ENCODE measurements around the gene SYNGR1.
"Not testable (repeated sequence)": the region's sequence is repeated elsewhere in the genome, so short reads cannot be mapped to it uniquely, and the experiment has no call there.

The SYNGR1 gene

DNA sequence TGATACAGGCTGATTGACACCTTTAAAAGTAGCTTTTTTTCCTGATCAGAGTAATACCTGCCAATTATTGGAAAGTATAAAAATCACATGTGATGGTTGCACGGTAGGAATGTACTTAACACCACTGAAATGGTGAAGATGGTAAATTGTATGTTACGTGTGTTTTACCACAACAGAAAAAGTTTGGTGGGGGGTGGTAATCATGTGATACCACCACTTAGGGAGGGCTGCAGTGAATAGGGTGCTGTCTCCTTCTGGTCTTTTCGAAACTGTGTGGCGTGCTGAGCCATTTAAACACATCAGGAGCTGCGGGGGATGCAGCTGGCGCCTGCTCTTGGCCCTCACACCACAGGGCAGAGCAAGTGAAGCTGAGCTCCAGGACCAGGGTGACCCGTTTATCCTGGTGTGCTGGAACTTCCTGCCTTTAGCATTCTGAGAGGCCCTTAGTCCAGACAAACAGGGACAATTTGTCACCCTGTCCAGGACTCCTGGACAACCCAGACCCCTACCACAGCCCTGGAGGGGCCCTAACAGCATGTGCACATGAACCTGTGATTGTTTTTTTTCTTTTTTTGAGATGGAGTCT lies 2.6 kb downstream of the SYNGR1 start:
- H3K9me3 ChIP-seq (ENCODE audit: severe bottlenecking): no peaks in the 10 kb centered on the region
- H3K27me3 ChIP-seq (ENCODE audit: insufficient read depth, low read depth, severe bottlenecking): no peaks in the 10 kb centered on the region
- H3K4me3 ChIP-seq (ENCODE audit: low read depth, low read length): no peak overlapping the region
- TF ChIP-seq, protein P1, sequence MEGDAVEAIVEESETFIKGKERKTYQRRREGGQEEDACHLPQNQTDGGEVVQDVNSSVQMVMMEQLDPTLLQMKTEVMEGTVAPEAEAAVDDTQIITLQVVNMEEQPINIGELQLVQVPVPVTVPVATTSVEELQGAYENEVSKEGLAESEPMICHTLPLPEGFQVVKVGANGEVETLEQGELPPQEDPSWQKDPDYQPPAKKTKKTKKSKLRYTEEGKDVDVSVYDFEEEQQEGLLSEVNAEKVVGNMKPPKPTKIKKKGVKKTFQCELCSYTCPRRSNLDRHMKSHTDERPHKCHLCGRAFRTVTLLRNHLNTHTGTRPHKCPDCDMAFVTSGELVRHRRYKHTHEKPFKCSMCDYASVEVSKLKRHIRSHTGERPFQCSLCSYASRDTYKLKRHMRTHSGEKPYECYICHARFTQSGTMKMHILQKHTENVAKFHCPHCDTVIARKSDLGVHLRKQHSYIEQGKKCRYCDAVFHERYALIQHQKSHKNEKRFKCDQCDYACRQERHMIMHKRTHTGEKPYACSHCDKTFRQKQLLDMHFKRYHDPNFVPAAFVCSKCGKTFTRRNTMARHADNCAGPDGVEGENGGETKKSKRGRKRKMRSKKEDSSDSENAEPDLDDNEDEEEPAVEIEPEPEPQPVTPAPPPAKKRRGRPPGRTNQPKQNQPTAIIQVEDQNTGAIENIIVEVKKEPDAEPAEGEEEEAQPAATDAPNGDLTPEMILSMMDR (IDR thresholded peaks at IDR 0.05; ENCODE audit: low read depth, low read length): no peak
- H3K27ac ChIP-seq: no peak overlapping the region
- no peak for DNase-seq
- H3K36me3 ChIP-seq: peaks cover 6% of the 10 kb centered on the region

DNA sequence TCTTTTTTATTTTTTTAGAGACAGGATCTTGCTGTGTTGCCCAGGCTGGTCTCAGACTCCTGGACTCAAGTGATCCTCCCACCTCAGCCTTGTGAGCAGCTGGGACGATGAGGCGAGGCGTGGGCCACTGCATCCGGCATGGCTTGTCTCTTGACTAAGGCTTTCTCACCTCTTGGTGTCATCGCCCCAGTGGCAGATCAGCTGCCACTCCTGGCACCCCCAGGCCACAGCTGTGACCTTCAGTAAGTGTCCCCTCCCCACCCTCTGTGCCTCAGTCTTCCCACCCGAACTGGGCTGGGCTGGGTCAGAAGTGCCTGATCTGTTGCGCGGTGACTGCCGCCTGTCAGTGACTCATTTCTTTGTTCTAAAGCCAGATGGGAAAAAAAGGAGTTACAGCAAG lies 3.6 kb downstream of the SYNGR1 start:
- DNase-seq: no peak
- Histone ChIP-seq H3K27ac (no peak overlapping the region), H3K27me3 (ENCODE audit: insufficient read depth, low read depth, severe bottlenecking) (no peaks in the 10 kb centered on the region), H3K36me3 (peaks cover 8% of the 10 kb centered on the region), H3K9me3 (ENCODE audit: severe bottlenecking) (no peaks in the 10 kb centered on the region), H3K4me3 (ENCODE audit: low read depth, low read length) (no peak overlapping the region)
- TF ChIP-seq, protein P1 (IDR thresholded peaks at IDR 0.05; ENCODE audit: low read depth, low read length): no peak

DNA sequence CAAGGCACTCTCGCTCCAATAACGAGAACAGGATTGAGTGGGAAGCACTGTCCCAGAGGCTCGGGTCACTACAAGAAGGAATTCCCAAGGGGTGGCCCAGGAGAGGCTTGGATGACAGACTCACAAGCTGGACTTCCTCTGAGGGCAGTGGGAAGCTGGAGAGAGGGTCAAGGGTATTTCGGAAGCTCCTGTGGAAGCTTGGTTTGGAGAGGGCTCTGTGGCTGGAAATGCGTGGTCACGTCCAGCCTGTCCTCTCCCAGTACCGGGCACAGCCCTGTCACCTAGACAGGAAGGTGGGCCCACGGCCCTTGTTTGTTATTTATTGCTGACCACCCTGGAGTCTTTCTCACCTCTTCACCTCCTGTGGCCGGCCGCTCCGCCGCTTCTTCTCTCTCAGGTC lies 5.3 kb downstream of the SYNGR1 start:
- DNase-seq: no peak
- H3K27me3 ChIP-seq (ENCODE audit: insufficient read depth, low read depth, severe bottlenecking): no peaks in the 10 kb centered on the region

DNA sequence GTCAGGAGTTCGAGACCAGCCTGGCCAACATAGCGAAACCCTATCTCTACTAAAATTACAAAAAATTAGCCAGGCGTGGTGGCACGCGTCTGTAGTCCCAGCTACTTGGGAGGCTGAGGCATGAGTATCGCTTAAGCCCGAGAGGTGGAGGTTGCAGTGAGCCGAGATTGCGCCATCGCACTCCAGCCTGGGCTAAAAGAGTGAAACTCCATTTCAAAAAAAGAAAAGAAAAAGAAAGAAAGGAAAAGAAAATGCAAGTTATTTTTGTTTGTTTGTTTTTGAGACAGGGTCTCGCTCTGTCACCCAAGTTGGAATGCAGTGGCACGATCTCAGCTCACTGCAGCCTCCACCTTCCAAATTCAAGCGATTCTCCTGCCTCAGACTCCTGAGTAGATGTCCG lies 6.0 kb downstream of the SYNGR1 start:
- DNase-seq; H3K9me3 ChIP-seq (ENCODE audit: severe bottlenecking); H3K27me3 ChIP-seq (ENCODE audit: insufficient read depth, low read depth, severe bottlenecking); H3K4me3 ChIP-seq (ENCODE audit: low read depth, low read length): not testable (repeated sequence)
- peak overlapping the region; percentile 87 for H3K27ac ChIP-seq
- peaks cover 19% of the 10 kb centered on the region for H3K36me3 ChIP-seq

More for the DNA sequence above, 5.3 kb downstream of the SYNGR1 start:
- Histone ChIP-seq H3K36me3 (peaks cover 19% of the 10 kb centered on the region), H3K4me3 (ENCODE audit: low read depth, low read length) (no peak overlapping the region), H3K27ac (peak overlapping the region; percentile 87), H3K9me3 (ENCODE audit: severe bottlenecking) (no peaks in the 10 kb centered on the region)
- TF ChIP-seq, protein P1 (IDR thresholded peaks at IDR 0.05; ENCODE audit: low read depth, low read length): no peak

DNA sequence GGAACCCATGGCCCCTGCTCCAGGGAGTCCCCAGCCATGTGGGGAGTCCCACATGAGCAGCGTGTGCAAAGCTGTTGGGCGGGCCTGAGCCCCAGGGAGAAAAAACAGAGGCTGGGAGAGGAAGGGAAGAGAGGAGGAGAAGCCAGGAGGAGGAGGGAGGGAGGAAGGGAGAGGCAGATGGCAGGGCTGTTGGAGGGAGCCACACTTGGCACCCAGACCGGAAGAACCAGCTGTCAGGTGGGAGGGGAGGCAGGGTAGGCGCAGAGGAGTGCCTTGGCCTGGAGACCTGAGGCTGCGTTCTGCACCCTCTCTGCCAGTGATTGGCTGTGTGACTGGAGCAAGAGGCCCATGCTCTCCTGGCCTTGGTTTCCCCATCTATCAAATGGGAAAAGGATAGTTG lies 6.7 kb downstream of the SYNGR1 start:
- H3K27ac ChIP-seq: peak overlapping the region; percentile 87
- no peaks in the 10 kb centered on the region for H3K9me3 ChIP-seq (ENCODE audit: severe bottlenecking)
- H3K4me3 ChIP-seq (ENCODE audit: low read depth, low read length): no peak overlapping the region
- H3K36me3 ChIP-seq: peaks cover 19% of the 10 kb centered on the region
- no peaks in the 10 kb centered on the region for H3K27me3 ChIP-seq (ENCODE audit: insufficient read depth, low read depth, severe bottlenecking)
- peak; percentile 80 for DNase-seq
- TF ChIP-seq, protein P1 (IDR thresholded peaks at IDR 0.05; ENCODE audit: low read depth, low read length): no peak

DNA sequence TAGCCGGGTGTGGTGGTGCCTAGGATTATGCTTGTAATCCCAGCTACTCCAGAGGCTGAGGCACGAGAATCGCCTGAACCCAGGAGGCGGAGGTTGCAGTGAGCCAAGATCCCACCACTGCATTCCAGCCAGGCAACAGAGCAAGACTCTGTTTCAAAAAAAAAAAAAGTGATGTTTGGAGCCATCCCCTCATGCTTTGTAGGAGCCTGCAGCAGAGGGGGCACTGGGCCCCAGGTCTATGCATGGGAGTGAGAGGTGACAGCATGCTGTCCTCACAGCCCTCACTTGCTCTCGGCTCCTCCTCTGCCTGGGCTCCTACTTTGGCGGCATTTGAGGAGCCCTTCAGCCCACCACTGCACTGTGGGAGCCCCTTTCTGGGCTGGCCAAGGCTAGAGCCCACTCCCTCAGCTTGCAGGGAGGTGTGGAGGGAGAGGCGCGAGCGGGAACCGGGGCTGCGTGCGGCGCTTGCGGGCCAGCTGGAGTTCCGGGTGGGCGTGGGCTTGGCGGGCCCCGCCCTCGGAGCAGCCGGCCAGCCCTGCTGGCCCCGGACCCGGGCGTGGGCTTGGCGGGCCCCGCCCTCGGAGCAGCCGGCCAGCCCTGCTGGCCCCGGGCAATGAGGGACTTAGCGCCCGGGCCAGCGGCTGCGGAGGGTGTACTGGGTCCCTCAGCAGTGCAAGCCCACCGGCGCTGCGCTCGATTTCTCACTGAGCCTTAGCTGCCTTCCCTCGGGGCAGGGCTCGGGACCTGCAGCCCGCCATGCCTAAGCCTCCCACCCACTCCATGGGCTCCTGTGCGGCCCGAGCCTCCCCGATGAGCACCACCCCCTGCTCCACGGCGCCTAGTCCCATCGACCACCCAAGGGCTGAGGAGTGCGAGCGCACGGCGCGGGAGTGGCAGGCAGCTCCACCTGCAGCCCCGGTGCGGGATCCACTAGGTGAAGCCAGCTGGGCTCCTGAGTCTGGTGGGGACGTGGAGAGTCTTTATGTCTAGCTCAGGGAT lies 7.6 kb downstream of the SYNGR1 start:
- H3K9me3 ChIP-seq (ENCODE audit: severe bottlenecking); DNase-seq; H3K27me3 ChIP-seq (ENCODE audit: insufficient read depth, low read depth, severe bottlenecking); H3K4me3 ChIP-seq (ENCODE audit: low read depth, low read length): not testable (repeated sequence)
- Histone ChIP-seq H3K27ac (peak overlapping the region; percentile 87), H3K36me3 (peaks cover 14% of the 10 kb centered on the region)

DNA sequence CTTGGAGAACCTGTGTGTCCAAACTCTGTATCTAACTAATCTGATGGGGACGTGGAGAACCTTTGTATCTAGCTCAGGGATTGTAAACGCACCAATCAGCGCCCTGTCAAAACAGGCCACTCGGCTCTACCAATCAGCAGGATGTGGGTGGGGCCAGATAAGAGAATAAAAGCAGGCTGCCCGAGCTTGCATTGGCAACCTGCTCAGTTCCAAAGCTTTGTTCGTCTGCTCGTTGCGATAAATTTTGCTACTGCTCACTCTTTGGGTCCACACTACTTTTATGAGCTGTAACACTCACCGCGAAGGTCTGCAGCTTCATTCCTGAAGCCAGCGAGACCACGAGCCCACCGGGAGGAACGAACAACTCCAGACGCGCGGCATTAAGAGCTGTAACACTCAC lies 8.4 kb downstream of the SYNGR1 start:
- not testable (repeated sequence) for H3K27me3 ChIP-seq (ENCODE audit: insufficient read depth, low read depth, severe bottlenecking); H3K4me3 ChIP-seq (ENCODE audit: low read depth, low read length); DNase-seq; H3K9me3 ChIP-seq (ENCODE audit: severe bottlenecking)
- H3K36me3 ChIP-seq: peaks cover 14% of the 10 kb centered on the region
- peak overlapping the region; percentile 56 for H3K27ac ChIP-seq

All from WERI-Rb-1 (cell line).